Caco-2 (cell line): ENCODE results near the gene PTAR1. TPM values are rescaled to one million over a fixed set of nuclear protein-coding genes. Genes with fewer than 3 reads are reported as not detected.

Experiments used
- Bru-seq: library from RNA; stranded (reverse); fragments of 400-500 nt; gene quantifications from one replicate; lab custom pipeline; 2021; lab: Mats Ljungman, UMichigan
- BruChase-seq, 2 experiments: library from RNA; stranded (reverse); fragments of 400-500 nt; gene quantifications; one replicate each; lab custom pipeline; 2021; lab: Mats Ljungman, UMichigan
- BruUV-seq: library from RNA; stranded (reverse); fragments of 400-500 nt; replicated peaks from 2 replicates; lab custom pipeline; 2021; lab: Mats Ljungman, UMichigan
- CTCF ChIA-PET: fragments of 300-600 bp; sonication (Branson Sonifier 250); formaldehyde crosslinking; loops from one replicate; lab custom pipeline; 2022; ENCODE audit warnings: antibody characterized with exemption; lab: Charles Lee
- POLR2A ChIA-PET: fragments of 300-600 bp; sonication (Branson Sonifier 250); formaldehyde crosslinking; loops from one replicate; lab custom pipeline; 2022; ENCODE audit warnings: antibody characterized with exemption; lab: Charles Lee
- DNase-seq, 2 experiments: peaks; one replicate each; pipeline versions ENCODE4 v3.0.0 to v3.0.0-alpha.2; 2020 to 2022
- H3K27me3 ChIP-seq: replicated peaks from 2 replicates; pipeline ENCODE4 v1.6.0; 2011; ENCODE audit warnings: low read length; ENCODE audit not compliant: control insufficient read depth, insufficient read depth
- H3K36me3 ChIP-seq: 2 replicates; pipeline ENCODE4 v1.5.1; 2011; ENCODE audit warnings: low read length; ENCODE audit not compliant: control insufficient read depth, insufficient read depth
- H3K4me1 ChIP-seq: fragments of 250-450 bp; sonication (Bioruptor Pico); 2 replicates; pipeline ENCODE4 v1.5.1; 2020; ENCODE audit warnings: mild to moderate bottlenecking
- H3K4me3 ChIP-seq: 2 replicates; pipeline ENCODE4 v1.5.1; 2011; ENCODE audit warnings: low read depth, mild to moderate bottlenecking, control low read depth, low read length
- H3K9me3 ChIP-seq: fragments of 250-450 bp; sonication (Bioruptor Pico); 2 replicates; pipeline ENCODE4 v1.5.1; 2020; ENCODE audit warnings: mild to moderate bottlenecking, moderate library complexity
- H3K27ac Mint-ChIP-seq: one replicate; pipeline ENCODE4 v1.8.0; 2022; ENCODE audit warnings: mixed read lengths; ENCODE audit not compliant: unreplicated experiment
- H3K27me3 Mint-ChIP-seq: one replicate; pipeline ENCODE4 v1.8.0; 2022; ENCODE audit warnings: mixed read lengths; ENCODE audit not compliant: insufficient read depth, unreplicated experiment
- H3K36me3 Mint-ChIP-seq: one replicate; pipeline ENCODE4 v1.8.0; 2022; ENCODE audit warnings: mild to moderate bottlenecking, mixed read lengths; ENCODE audit not compliant: insufficient read depth, unreplicated experiment
- H3K4me1 Mint-ChIP-seq: one replicate; pipeline ENCODE4 v1.8.0; 2022; ENCODE audit warnings: low read depth, mixed read lengths; ENCODE audit not compliant: unreplicated experiment
- H3K4me3 Mint-ChIP-seq: one replicate; pipeline ENCODE4 v1.8.0; 2022; ENCODE audit warnings: mild to moderate bottlenecking, moderate library complexity, mixed read lengths; ENCODE audit not compliant: unreplicated experiment
- H3K9me3 Mint-ChIP-seq: one replicate; pipeline ENCODE4 v1.8.0; 2022; ENCODE audit warnings: mixed read lengths; ENCODE audit not compliant: unreplicated experiment
- intact Hi-C: fragments of 100-400 bp; cut with micrococcal nuclease; formaldehyde crosslinking; loops from one replicate; pipeline ENCODE4 v1.10.0; 2022; ENCODE audit not compliant: unreplicated experiment
- long read RNA-seq: library from polyadenylated mRNA; stranded (forward); transcript quantifications from one replicate; pipeline ENCODE4 v2.0.0, GENCODE V29; 2022
- total RNA-seq: library from RNA; stranded (reverse); gene quantifications from 2 replicates; pipeline ENCODE4 v1.2.3, GENCODE V29; 2022
- TF ChIP-seq, protein P1 (sequence below), 2 experiments: fragments of 200-600 bp in 1 of 2; IDR thresholded peaks; 1 replicate in 1 of 2; 2 replicates in 1 of 2; pipeline versions ENCODE4 v1.5.1 to v1.8.0; 2011 to 2022; ENCODE audit warnings: antibody characterized with exemption in 1 of 2, control low read depth in 1 of 2, inconsistent platforms in 1 of 2, low read depth in 1 of 2, low read length in 1 of 2, mild to moderate bottlenecking in 1 of 2, moderate library complexity in 1 of 2; ENCODE audit not compliant: insufficient read depth in 1 of 2, severe bottlenecking in 1 of 2, unreplicated experiment in 1 of 2

PTAR1 gene, protein sequence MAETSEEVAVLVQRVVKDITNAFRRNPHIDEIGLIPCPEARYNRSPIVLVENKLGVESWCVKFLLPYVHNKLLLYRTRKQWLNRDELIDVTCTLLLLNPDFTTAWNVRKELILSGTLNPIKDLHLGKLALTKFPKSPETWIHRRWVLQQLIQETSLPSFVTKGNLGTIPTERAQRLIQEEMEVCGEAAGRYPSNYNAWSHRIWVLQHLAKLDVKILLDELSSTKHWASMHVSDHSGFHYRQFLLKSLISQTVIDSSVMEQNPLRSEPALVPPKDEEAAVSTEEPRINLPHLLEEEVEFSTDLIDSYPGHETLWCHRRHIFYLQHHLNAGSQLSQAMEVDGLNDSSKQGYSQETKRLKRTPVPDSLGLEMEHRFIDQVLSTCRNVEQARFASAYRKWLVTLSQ
- 16.5 and 17.4 TPM in 2 replicates for total RNA-seq
- Bru-seq, nascent RNA = percentile 72 among the genes with signal in this experiment
- percentile 86 among the genes with signal in this experiment for BruChase-seq, experiment 1, labeled RNA remaining after a 2-hour chase
- percentile 81 among the genes with signal in this experiment for BruChase-seq, experiment 2, labeled RNA remaining after a 6-hour chase
- long read RNA-seq, partial matches to known transcripts = 0 of 3 reads
- long read RNA-seq, other reads (novel, unspliced or antisense) = 3 of 3 reads

DNA sequence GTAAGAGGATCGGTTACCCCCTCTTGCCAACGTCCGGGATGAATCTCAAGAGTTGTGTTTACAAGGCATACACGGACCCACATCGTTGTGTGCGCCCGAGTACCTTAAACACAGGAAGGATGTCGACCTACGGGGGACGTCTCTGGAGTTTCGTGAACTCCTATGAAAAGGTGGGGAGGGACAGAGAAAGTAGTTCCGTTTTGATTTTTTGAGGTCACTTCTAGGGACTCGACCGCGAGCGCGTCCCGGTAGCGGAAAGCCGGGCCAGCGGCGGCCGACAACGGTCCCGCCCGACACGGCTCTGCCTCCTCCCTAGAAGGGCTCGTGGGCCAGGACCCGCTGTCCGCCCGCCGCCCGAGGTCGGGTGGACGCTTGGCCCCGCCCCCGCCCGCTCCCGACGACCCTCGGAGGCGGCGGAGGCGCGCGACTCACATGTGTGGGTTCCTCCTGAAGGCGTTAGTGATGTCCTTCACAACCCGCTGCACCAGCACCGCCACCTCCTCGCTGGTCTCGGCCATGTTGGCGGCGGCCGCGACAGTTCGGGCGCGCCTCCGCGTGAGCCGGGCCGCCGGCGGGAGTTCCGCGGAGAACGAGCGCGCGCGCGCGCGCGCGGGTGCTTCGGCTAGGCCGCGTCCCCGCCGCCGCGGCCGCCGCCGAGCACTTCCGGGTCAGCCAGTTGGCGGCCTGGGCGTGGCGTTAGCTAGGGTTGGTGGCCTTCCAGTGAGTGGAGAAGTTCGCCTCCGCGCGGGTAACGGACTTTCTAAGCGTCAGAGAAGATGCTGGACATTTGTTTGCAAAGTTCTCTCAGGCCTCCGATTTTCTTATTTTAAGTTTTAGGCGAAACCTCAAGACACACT lies at the start of gene PTAR1:
Gene PTAR1 (minus strand): TSS at position 591 of the 857 bp plus-strand sequence. CDS start 73 bp downstream, at position 518.
- ChIA-PET CTCF (no interaction called here), POLR2A (no interaction called here)
- Mint-ChIP-seq H3K27ac (peak within 1 kb of the TSS; percentile 69), H3K4me3 (peak within 1 kb of the TSS; percentile 73), H3K27me3 (no peaks in the 10 kb centered on the region), H3K36me3 (no peaks in the 10 kb centered on the region), H3K4me1 (peaks cover 7% of the 10 kb centered on the region), H3K9me3 (no peaks in the 10 kb centered on the region)
- no peaks in the 10 kb centered on the region for H3K4me1 ChIP-seq
- H3K36me3 ChIP-seq = no peaks in the 10 kb centered on the region
- TF ChIP-seq, protein P1, sequence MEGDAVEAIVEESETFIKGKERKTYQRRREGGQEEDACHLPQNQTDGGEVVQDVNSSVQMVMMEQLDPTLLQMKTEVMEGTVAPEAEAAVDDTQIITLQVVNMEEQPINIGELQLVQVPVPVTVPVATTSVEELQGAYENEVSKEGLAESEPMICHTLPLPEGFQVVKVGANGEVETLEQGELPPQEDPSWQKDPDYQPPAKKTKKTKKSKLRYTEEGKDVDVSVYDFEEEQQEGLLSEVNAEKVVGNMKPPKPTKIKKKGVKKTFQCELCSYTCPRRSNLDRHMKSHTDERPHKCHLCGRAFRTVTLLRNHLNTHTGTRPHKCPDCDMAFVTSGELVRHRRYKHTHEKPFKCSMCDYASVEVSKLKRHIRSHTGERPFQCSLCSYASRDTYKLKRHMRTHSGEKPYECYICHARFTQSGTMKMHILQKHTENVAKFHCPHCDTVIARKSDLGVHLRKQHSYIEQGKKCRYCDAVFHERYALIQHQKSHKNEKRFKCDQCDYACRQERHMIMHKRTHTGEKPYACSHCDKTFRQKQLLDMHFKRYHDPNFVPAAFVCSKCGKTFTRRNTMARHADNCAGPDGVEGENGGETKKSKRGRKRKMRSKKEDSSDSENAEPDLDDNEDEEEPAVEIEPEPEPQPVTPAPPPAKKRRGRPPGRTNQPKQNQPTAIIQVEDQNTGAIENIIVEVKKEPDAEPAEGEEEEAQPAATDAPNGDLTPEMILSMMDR (IDR thresholded peaks at IDR 0.05; ENCODE audit: insufficient read depth in 1 of 2, low read depth in 1 of 2, low read length in 1 of 2, severe bottlenecking in 1 of 2, unreplicated experiment in 1 of 2) = no peak
- peak; percentile 73 to 74 for DNase-seq
- no peaks in the 10 kb centered on the region for H3K9me3 ChIP-seq
- H3K4me3 ChIP-seq = peak within 1 kb of the TSS; percentile 47
- no peaks in the 10 kb centered on the region for H3K27me3 ChIP-seq
- intact Hi-C loops = loop anchor here (1.0 kb wide), 1 partner anchor 10 kb away; no protein-coding TSS in a partner anchor
- BruUV-seq = no TSS peak

GRCh38 chr9:69809304-69809863 lies 49.6 kb upstream of the PTAR1 start:
- DNase-seq = no peak
- Histone ChIP-seq H3K4me1 (no peaks in the 10 kb centered on the region), H3K9me3 (no peaks in the 10 kb centered on the region), H3K27me3 (no peaks in the 10 kb centered on the region), H3K4me3 (no peak overlapping the region), H3K36me3 (no peaks in the 10 kb centered on the region)
- ChIA-PET CTCF (no interaction called here), POLR2A (no interaction called here)
- no peaks in the 10 kb centered on the region for H3K4me1 Mint-ChIP-seq
- TF ChIP-seq, protein P1 (IDR thresholded peaks at IDR 0.05; ENCODE audit: insufficient read depth in 1 of 2, low read depth in 1 of 2, low read length in 1 of 2, severe bottlenecking in 1 of 2, unreplicated experiment in 1 of 2) = no peak
- H3K9me3 Mint-ChIP-seq = no peaks in the 10 kb centered on the region
- no peak overlapping the region for H3K27ac Mint-ChIP-seq
- no TSS peak for BruUV-seq
- no peaks in the 10 kb centered on the region for H3K27me3 Mint-ChIP-seq
- intact Hi-C loops = no loop called here
- no peaks in the 10 kb centered on the region for H3K36me3 Mint-ChIP-seq
- H3K4me3 Mint-ChIP-seq = no peak overlapping the region
